ENCODE results near the gene KRTAP4-3. TPM values are rescaled to one million over a fixed set of nuclear protein-coding genes. Genes with fewer than 3 reads are reported as not detected.

KRTAP4-3 gene
- total RNA-seq, 1 experiment from 2014 or later, result not detected

DNA sequence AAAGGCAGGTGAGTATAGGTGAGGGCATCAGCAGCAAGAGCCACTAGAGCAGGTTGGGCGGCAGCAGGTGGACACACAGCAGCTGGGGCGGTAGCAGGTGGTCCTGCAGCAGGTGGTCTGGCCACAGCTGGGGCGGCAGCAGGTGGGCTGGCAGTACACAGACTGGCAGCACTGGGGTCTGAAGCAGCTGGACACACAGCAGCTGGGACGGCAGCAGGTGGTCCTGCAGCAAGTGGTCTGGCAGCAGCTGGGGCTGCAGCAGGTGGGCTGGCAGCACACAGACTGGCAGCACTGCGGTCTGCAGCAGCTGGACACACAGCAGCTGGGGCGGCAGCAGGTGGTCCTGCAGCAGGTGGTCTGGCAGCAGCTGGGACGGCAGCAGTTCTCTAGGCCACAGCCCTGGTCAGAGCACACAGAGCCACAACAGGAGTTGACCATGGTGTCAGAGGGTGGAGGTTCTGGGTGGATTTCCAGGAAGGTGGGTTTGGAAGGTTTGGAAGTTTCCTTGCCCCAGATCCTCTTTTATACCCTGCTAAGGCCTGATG lies 9.8 kb upstream of the KRTAP4-3 start, which contains the start of gene KRTAP4-2:
Gene KRTAP4-2 (minus strand): TSS at position 495 of the 545 bp plus-strand sequence. CDS start 57 bp downstream, at position 438.
- DNase-seq, result no peak
- H3K4me3 Mint-ChIP-seq (ENCODE audit: low read depth, unreplicated experiment), result no peak within 1 kb of the TSS
- BruUV-seq (replicated peaks), result no TSS peak
- CTCF ChIA-PET, result interaction anchor here (0.6 kb wide), 1 partner anchor 331 kb away, joined by 6 read pairs; no protein-coding TSS in a partner anchor
- TF ChIP-seq, protein P1, sequence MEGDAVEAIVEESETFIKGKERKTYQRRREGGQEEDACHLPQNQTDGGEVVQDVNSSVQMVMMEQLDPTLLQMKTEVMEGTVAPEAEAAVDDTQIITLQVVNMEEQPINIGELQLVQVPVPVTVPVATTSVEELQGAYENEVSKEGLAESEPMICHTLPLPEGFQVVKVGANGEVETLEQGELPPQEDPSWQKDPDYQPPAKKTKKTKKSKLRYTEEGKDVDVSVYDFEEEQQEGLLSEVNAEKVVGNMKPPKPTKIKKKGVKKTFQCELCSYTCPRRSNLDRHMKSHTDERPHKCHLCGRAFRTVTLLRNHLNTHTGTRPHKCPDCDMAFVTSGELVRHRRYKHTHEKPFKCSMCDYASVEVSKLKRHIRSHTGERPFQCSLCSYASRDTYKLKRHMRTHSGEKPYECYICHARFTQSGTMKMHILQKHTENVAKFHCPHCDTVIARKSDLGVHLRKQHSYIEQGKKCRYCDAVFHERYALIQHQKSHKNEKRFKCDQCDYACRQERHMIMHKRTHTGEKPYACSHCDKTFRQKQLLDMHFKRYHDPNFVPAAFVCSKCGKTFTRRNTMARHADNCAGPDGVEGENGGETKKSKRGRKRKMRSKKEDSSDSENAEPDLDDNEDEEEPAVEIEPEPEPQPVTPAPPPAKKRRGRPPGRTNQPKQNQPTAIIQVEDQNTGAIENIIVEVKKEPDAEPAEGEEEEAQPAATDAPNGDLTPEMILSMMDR (IDR thresholded peaks at IDR 0.05; ENCODE audit: unreplicated experiment), result no peak
- peaks cover 25% of the 10 kb centered on the region for H3K4me1 Mint-ChIP-seq (ENCODE audit: low read depth, unreplicated experiment)
- no peaks in the 10 kb centered on the region for H3K36me3 Mint-ChIP-seq (ENCODE audit: insufficient read depth, unreplicated experiment)
- intact Hi-C loops (cut with micrococcal nuclease; ENCODE audit: unreplicated experiment), result no loop called here
- no peak within 1 kb of the TSS for H3K27ac Mint-ChIP-seq (ENCODE audit: unreplicated experiment)
- H3K9me3 Mint-ChIP-seq (ENCODE audit: low read depth, unreplicated experiment), result no peaks in the 10 kb centered on the region
- H3K27me3 Mint-ChIP-seq (ENCODE audit: unreplicated experiment), result no peaks in the 10 kb centered on the region

DNA sequence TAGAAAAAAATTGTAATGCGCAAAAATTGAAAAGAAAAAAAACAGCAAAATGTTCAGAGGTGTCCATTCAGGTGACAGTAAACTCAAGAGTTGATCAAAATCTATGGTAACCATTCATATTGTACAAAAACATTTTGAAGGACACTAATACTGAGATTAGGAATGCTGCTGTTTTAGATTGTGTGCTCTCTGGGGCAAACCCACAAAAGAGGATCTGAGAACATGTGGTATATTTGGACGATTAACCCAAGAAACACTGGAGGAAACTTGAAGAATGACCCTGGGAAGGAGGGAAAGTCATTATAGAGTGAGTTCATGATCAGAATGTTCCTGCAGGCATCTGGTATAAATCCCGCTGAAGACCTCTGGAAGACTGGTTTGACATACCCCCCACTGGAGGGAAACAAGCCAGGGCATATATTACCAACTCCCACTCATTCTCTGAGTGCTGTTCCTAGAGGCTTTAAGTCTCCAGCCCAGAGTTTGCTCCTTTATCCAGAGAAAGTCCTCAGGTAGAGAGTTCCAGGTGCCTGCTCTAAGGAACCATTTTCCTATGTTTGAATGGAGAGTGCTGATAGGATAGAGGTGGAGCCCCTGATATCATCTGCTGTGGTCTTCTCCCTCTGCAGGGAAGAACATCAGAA lies 8.8 kb upstream of the KRTAP4-3 start:
- no peaks in the 10 kb centered on the region for H3K9me3 Mint-ChIP-seq (ENCODE audit: low read depth, unreplicated experiment)
- CTCF ChIA-PET, result no interaction called here

DNA sequence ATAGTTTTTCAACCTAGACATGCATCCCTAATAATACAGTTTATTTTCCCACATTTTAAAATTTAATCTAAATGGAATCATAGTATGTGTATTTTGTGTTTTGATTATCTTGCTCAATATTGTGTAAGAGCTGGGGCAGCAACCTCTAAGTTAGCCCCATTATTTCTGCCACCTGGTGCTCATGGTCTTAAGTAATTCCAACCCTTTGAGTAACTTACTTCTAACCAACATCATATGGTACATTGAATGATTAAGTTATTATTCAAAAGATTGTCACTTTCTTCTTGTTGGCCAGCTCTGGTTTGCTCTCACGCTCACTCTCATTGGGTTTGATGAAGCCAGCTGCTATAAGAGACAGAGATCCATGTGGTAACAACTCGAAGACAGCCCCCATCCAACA lies 3.9 kb upstream of the KRTAP4-3 start:
- Mint-ChIP-seq H3K27ac (ENCODE audit: unreplicated experiment) (no peak overlapping the region), H3K9me3 (ENCODE audit: low read depth, unreplicated experiment) (no peaks in the 10 kb centered on the region), H3K27me3 (ENCODE audit: unreplicated experiment) (no peaks in the 10 kb centered on the region), H3K4me3 (ENCODE audit: low read depth, unreplicated experiment) (no peak overlapping the region), H3K36me3 (ENCODE audit: insufficient read depth, unreplicated experiment) (no peaks in the 10 kb centered on the region), H3K4me1 (ENCODE audit: low read depth, unreplicated experiment) (no peaks in the 10 kb centered on the region)
- no TSS peak for BruUV-seq (replicated peaks)
- no peak for DNase-seq
- TF ChIP-seq, protein P1 (IDR thresholded peaks at IDR 0.05; ENCODE audit: unreplicated experiment), result no peak
- intact Hi-C loops (cut with micrococcal nuclease; ENCODE audit: unreplicated experiment), result no loop called here
- CTCF ChIA-PET, result interaction anchor here (0.8 kb wide), 1 partner anchor 11 kb away, joined by 3 read pairs; no protein-coding TSS in a partner anchor

More for the DNA sequence above, 8.8 kb upstream of the KRTAP4-3 start:
- intact Hi-C loops (cut with micrococcal nuclease; ENCODE audit: unreplicated experiment), result no loop called here
- H3K36me3 Mint-ChIP-seq (ENCODE audit: insufficient read depth, unreplicated experiment), result no peaks in the 10 kb centered on the region
- no peaks in the 10 kb centered on the region for H3K27me3 Mint-ChIP-seq (ENCODE audit: unreplicated experiment)
- TF ChIP-seq, protein P1 (IDR thresholded peaks at IDR 0.05; ENCODE audit: unreplicated experiment), result no peak
- no peak overlapping the region for H3K4me3 Mint-ChIP-seq (ENCODE audit: low read depth, unreplicated experiment)
- no TSS peak for BruUV-seq (replicated peaks)
- no peak for DNase-seq
- peaks cover 17% of the 10 kb centered on the region for H3K4me1 Mint-ChIP-seq (ENCODE audit: low read depth, unreplicated experiment)
- no peak overlapping the region for H3K27ac Mint-ChIP-seq (ENCODE audit: unreplicated experiment)

DNA sequence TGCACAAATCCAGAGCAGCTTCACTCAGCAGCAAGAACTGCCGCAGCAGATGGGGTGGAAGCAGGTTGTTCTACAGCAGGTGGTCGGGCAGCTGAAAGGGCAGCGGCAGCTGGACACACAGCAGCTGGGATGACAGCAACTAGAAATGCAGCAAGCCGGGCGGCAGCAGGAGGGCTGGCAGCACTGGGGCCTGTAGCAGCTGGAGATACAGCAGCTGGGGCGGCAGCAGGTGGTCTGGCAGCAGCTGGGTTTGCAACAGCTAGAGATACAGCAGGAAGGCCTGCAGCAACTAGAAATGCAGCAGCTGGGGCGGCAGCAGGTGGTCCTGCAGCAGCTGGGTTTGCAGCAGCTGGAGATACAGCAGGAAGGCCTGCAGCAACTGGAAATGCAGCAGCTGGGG lies 460 bp downstream of the KRTAP4-3 start:
- intact Hi-C loops (cut with micrococcal nuclease; ENCODE audit: unreplicated experiment), result no loop called here
- H3K36me3 Mint-ChIP-seq (ENCODE audit: insufficient read depth, unreplicated experiment), result no peaks in the 10 kb centered on the region
- H3K27ac Mint-ChIP-seq (ENCODE audit: unreplicated experiment), result no peak overlapping the region
- no peaks in the 10 kb centered on the region for H3K4me1 Mint-ChIP-seq (ENCODE audit: low read depth, unreplicated experiment)
- no peak for DNase-seq
- H3K27me3 Mint-ChIP-seq (ENCODE audit: unreplicated experiment), result no peaks in the 10 kb centered on the region
- CTCF ChIA-PET, result no interaction called here
- no peaks in the 10 kb centered on the region for H3K9me3 Mint-ChIP-seq (ENCODE audit: low read depth, unreplicated experiment)
- no peak overlapping the region for H3K4me3 Mint-ChIP-seq (ENCODE audit: low read depth, unreplicated experiment)
- no TSS peak for BruUV-seq (replicated peaks)
- TF ChIP-seq, protein P1 (IDR thresholded peaks at IDR 0.05; ENCODE audit: unreplicated experiment), result no peak
